DOHH2 (cell line): Measurements from ENCODE around the gene MGARP.

Source experiments
- EZH2phosphoT487 ChIP-seq: fragments of 200-600 bp; sonication (generic); IDR thresholded peaks from 2 replicates; pipeline ENCODE4 v1.6.1; 2017; ENCODE audit warnings: borderline replicate concordance, mild to moderate bottlenecking, antibody characterized with exemption, low read length, moderate library complexity, mixed read lengths
- TF ChIP-seq, protein P1 (sequence below): fragments of 200-600 bp; sonication (generic); IDR thresholded peaks from one replicate; pipeline ENCODE4 v1.5.1; 2014; ENCODE audit warnings: antibody characterized with exemption, mild to moderate bottlenecking, low read depth, low read length; ENCODE audit not compliant: poor library complexity, severe bottlenecking

DNA sequence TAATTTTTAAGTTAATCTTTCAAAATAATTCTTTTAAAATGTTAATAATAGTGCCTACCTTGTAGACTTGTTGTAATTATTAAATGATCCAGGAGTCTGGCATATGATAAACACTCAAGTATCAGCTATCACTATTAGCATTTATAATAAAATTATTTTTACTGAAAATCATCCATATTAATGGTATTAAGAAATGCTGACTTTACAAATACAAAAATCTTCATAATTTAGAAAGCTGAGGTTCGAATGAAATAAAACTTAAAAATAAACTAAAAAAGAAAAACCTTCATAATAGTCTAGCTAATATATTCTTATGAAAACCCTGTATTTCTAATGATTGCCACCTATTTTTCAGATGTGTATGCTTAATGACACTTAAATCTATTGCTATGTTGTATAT lies 5.2 kb downstream of the MGARP start:
- TF ChIP-seq, protein P1, sequence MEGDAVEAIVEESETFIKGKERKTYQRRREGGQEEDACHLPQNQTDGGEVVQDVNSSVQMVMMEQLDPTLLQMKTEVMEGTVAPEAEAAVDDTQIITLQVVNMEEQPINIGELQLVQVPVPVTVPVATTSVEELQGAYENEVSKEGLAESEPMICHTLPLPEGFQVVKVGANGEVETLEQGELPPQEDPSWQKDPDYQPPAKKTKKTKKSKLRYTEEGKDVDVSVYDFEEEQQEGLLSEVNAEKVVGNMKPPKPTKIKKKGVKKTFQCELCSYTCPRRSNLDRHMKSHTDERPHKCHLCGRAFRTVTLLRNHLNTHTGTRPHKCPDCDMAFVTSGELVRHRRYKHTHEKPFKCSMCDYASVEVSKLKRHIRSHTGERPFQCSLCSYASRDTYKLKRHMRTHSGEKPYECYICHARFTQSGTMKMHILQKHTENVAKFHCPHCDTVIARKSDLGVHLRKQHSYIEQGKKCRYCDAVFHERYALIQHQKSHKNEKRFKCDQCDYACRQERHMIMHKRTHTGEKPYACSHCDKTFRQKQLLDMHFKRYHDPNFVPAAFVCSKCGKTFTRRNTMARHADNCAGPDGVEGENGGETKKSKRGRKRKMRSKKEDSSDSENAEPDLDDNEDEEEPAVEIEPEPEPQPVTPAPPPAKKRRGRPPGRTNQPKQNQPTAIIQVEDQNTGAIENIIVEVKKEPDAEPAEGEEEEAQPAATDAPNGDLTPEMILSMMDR = no peak
- TF ChIP-seq EZH2phosphoT487 = no peak
